Motor neuron (in vitro differentiated cells): ENCODE data around the gene HIF1AN. TPM values are rescaled to one million over a fixed set of nuclear protein-coding genes. Genes with fewer than 3 reads are reported as not detected.

Experiments
- ATAC-seq, 8 experiments: fragments of 200-7000 bp; cut with Tn5 transposase; replicated peaks in 6 of 8; 2 replicates each; pipeline ENCODE4 v1.8.0; 2021; ENCODE audit warnings: mild to moderate bottlenecking in 8 of 8, moderate library complexity in 8 of 8
- H3K27ac ChIP-seq, 2 donors: fragments of 250-450 bp; sonication (Bioruptor Pico); 2 replicates each; pipeline ENCODE4 v1.9.0; 2021; ENCODE audit warnings: antibody characterized with exemption in 2 of 2, mild to moderate bottlenecking in 2 of 2, moderate library complexity in 1 of 2
- H3K4me1 ChIP-seq, 2 donors: fragments of 250-450 bp; sonication (Bioruptor Pico); replicated peaks in 1 of 2; 2 replicates each; pipeline ENCODE4 v1.6.1; 2021; ENCODE audit warnings: antibody characterized with exemption in 2 of 2, mild to moderate bottlenecking in 2 of 2, moderate library complexity in 1 of 2
- H3K4me3 ChIP-seq, 5 donors: fragments of 250-450 bp; sonication (Bioruptor Pico); 2 replicates each; pipeline ENCODE4 v1.9.0; 2021; ENCODE audit warnings: antibody characterized with exemption in 5 of 5, mild to moderate bottlenecking in 5 of 5, moderate library complexity in 4 of 5
- WGBS, 10 experiments: fragments of 450-650 bp; shearing (Covaris generic); methylation state at CpG; one replicate each; pipeline ENCODE4 v1.0.0; 2022; 5-methylcytosine and 5-hydroxymethylcytosine counted together
- in situ Hi-C, 9 experiments: fragments of 400-800 bp; cut with MboI; loops; one replicate each; pipeline ENCODE4 v1.15.0; 2021; ENCODE audit warnings: low sequenced_read_pairs in 9 of 9, low pct_unique_long_range_greater_than_20kb in 2 of 9; ENCODE audit not compliant: unreplicated experiment in 9 of 9
- total RNA-seq, 8 experiments: library from RNA; unstranded; fragments of 300-600 nt; gene quantifications; 2 replicates each; pipeline versions ENCODE4 v1.2.3 to v1.2.4, GENCODE V29; 2022

The HIF1AN gene
- total RNA-seq, 8 experiments from 2014 or later: 7.3 to 23.6 (median 11.9) TPM

- in situ Hi-C loops: loop anchor here in 2 of 9 experiments (25.0 kb wide), 1 partner anchor 187 kb away; the partner anchor contains the start of genes PKD2L1 (in 2 of the 2) and SCD (in 2 of the 2)
- no peak overlapping the region for H3K27ac ChIP-seq
- H3K4me1 ChIP-seq: peaks cover 10 to 16% of the 10 kb centered on the region in 2 donors
- H3K4me3 ChIP-seq: no peak overlapping the region
- 20 to 86% (median 80%) methylated on average over 1 of the region's 6 CpGs; no CpG with 5 or more reads in 7 of the 10 experiments for WGBS, 10 experiments
- no peak for ATAC-seq
Observed at GRCh38 chr10:100524206-100524605, 11.5 kb upstream of the HIF1AN start.

DNA sequence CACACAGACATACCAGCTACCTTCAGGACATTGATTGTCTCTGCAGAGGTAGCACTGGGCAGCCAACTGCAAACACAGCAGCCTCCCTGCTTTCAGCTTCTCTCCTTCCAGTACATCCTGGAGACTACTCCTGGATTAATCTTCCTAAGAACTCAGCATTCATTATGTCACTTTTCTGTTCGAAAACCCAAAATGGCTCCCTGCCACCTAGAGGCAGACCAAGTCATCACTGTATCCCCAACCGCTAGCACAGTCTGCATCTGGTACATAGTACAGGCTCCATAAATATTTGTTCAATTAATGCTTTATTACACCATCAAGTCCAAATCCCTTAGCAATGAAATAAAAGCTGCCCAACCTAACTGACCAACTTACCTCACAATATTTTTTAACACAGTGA, 11.1 kb upstream of the HIF1AN start:
- 75 to 100% (median 95%) methylated on average over 1 to 2 of the region's 2 CpGs; no CpG with 5 or more reads in 6 of the 10 experiments for WGBS, 10 experiments
- no peak overlapping the region for H3K4me3 ChIP-seq
- in situ Hi-C loops: loop anchor here in 2 of 9 experiments (25.0 kb wide), 1 partner anchor 187 kb away; the partner anchor contains the start of genes PKD2L1 (in 2 of the 2) and SCD (in 2 of the 2)
- H3K27ac ChIP-seq: no peak overlapping the region
- no peak for ATAC-seq
- H3K4me1 ChIP-seq: peaks cover 10 to 16% of the 10 kb centered on the region in 2 donors

- peak overlapping the region in 1 of 2 donors; percentile 53 for H3K27ac ChIP-seq
- H3K4me3 ChIP-seq: peak overlapping the region; percentile 70 to 89 (median 77)
- no peak for ATAC-seq
- in situ Hi-C loops: no loop called here
- peaks cover 9 to 16% of the 10 kb centered on the region in 2 donors for H3K4me1 ChIP-seq
- WGBS, 10 experiments: 37 to 87% (median 77%) methylated on average over 3 to 7 of the region's 7 CpGs; no CpG with 5 or more reads in 1 of the 10 experiments
Observed at GRCh38 chr10:100528123-100528886, 7.4 kb upstream of the HIF1AN start.

- ATAC-seq: peak; percentile 12 to 74 (median 48)
- Histone ChIP-seq H3K4me1 (peaks cover 9 to 16% of the 10 kb centered on the region in 2 donors), H3K4me3 (peak overlapping the region; percentile 70 to 89 (median 77)), H3K27ac (peak overlapping the region; percentile 80 to 90)
- in situ Hi-C loops: no loop called here
- 0 to 40% (median 1%) methylated on average over 1 to 7 of the region's 18 CpGs; no CpG with 5 or more reads in 2 of the 10 experiments for WGBS, 10 experiments
Observed at GRCh38 chr10:100528921-100529474, 6.7 kb upstream of the HIF1AN start.

DNA sequence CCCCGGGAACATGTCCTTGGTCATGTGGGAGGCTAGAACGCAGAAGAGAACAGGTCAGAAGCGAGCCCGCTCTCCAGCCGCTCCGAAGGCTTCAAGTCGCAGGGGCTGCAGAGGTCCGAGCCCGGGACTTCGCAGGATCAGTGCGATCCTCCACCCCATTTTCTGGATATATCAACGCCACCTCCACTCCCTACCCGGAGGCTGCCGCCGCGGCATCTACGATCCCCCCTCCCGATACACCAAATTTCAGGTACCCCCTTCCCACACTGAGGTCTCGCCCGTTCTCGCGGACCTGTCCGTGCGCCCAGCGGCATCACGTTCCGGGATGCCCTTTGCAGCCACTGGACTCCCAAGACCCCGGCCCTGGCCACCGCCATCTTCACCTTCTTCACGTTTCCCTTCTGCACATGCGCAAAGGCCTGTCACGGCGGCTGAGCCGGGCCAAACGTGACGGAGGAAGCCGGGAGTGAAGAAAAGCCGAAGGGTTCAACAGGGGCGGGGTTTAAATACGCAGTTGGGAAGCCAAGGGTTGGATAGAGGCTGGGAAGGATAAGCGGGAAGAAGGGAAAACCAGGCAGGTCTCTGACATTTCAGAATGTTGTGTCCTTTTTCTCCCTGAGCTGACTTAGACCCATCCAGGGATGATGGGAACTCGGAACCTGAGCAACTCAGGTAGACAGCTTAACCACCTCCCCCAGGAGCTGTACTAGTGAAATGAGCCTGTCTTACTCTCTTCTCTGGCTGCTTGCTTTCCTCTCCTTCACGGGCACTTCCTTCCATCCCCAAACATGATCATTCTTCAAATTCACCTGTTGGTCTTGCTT, 6.1 kb upstream of the HIF1AN start, which contains the start of gene NDUFB8:
Gene NDUFB8 (minus strand): TSS at position 397 of the 824 bp plus-strand sequence. CDS start 20 bp downstream, at position 377.
- ATAC-seq: peak; percentile 88 to 96 (median 92)
- in situ Hi-C loops: no loop called here
- Histone ChIP-seq H3K27ac (peak within 1 kb of the TSS; percentile 80 to 90), H3K4me3 (peak within 1 kb of the TSS; percentile 70 to 89 (median 77)), H3K4me1 (peaks cover 9 to 16% of the 10 kb centered on the region in 2 donors)
- WGBS, 10 experiments: 0 to 40% (median 0%) methylated on average over 1 to 19 of the region's 43 CpGs; no CpG with 5 or more reads in 3 of the 10 experiments

DNA sequence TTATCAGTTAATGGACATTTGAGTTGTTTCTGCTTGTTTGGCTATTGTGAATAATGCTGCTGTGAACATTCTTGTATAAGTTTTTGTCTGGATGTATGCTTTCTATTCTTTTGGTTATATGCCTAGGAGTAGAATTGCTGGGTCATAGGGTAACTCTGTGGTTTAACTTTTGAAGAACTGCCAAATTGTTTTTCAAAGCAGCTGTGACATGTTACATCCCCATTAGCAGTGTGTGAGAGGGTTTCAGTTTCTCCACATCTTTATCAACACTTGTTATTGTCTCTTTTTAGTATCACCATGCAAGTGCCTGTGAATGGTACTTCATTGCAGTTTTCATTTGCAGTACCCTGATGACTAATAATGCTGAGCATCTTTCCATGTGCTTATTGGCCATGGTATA, 4.0 kb upstream of the HIF1AN start:
- no peak overlapping the region for H3K27ac ChIP-seq
- peaks cover 14 to 20% of the 10 kb centered on the region in 2 donors for H3K4me1 ChIP-seq
- in situ Hi-C loops: no loop called here
- no peak overlapping the region for H3K4me3 ChIP-seq
- no peak for ATAC-seq

DNA sequence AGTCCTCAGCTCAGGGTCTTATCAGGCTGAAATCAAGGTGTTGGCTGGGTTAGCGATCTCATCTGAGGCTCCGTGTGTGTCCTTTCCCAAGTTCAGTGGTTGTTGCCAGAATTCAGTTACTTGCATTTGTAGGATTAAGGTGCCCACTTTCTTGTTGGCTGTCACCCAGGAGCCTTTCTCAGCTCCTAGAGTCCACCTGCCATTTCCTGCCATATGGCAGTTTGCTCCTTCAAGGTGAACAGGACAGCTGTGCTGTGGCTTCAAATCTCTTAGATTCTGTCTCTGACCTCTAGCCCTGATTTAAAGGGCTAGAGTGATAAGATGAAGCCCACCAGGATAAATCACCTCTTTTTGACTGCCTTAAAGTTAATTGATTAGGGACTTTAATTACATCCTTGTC, 1.0 kb upstream of the HIF1AN start:
- in situ Hi-C loops: no loop called here
- Histone ChIP-seq H3K4me1 (peaks cover 11 to 17% of the 10 kb centered on the region in 2 donors), H3K4me3 (no peak overlapping the region), H3K27ac (no peak overlapping the region)
- no peak for ATAC-seq
- WGBS, 10 experiments: 40 to 80% methylated on average over 1 to 2 of the region's 2 CpGs; no CpG with 5 or more reads in 8 of the 10 experiments

- ATAC-seq: peak in 7 of 8 experiments; percentile 6 to 23 (median 11)
- in situ Hi-C loops: no loop called here
- Histone ChIP-seq H3K4me1 (peaks cover 8 to 14% of the 10 kb centered on the region in 2 donors), H3K4me3 (peak overlapping the region; percentile 56 to 95 (median 77)), H3K27ac (no peak overlapping the region)
- WGBS, 10 experiments: 48 to 100% (median 67%) methylated on average over 2 to 4 of the region's 4 CpGs; no CpG with 5 or more reads in 1 of the 10 experiments
Observed at GRCh38 chr10:100535338-100535714, 417 bp upstream of the HIF1AN start.

DNA sequence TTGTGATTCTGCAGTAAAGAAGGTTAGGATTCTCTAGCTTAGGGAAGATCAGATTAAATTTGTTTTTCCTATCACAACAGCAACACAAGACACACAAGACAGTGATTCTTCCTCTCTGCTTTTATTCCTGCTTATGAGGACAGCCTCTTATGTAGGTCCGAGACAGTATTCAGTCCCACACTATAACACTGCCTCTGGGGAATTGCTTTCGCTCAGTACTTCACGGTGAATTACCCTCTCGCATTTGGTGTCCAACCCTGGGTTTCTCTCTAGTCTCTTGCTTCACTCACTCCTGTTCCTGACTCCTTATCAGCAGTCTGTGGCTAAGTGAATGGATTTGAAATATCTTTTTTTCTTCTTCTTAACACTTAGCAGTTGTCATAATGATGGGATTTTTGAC, 1.7 kb downstream of the HIF1AN start:
- ATAC-seq: no peak
- WGBS, 10 experiments: 80 to 100% (median 93%) methylated on average over 1 to 4 of the region's 4 CpGs; no CpG with 5 or more reads in 2 of the 10 experiments
- Histone ChIP-seq H3K27ac (no peak overlapping the region), H3K4me1 (peaks cover 8 to 14% of the 10 kb centered on the region in 2 donors), H3K4me3 (no peak overlapping the region)
- in situ Hi-C loops: no loop called here

DNA sequence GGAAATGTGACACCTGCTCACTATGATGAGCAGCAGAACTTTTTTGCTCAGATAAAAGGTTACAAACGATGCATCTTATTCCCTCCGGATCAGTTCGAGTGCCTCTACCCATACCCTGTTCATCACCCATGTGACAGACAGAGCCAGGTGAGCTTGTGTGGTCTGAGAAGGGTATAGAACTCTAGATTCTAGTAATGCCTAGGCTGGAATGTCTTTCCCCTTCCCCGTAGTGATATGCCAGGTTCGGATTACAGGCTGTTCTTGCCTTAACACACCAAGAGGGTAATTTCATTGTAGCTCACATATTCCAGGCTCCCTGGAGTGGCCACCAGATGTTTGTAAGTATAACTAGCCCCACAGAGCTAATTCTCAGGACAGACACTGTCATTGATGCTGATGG, 9.2 kb downstream of the HIF1AN start:
- ATAC-seq: no peak
- Histone ChIP-seq H3K27ac (no peak overlapping the region), H3K4me3 (no peak overlapping the region), H3K4me1 (no peaks in the 10 kb centered on the region)
- in situ Hi-C loops: no loop called here
- WGBS, 10 experiments: 80 to 100% (median 100%) methylated on average over 1 to 5 of the region's 5 CpGs; no CpG with 5 or more reads in 2 of the 10 experiments

DNA sequence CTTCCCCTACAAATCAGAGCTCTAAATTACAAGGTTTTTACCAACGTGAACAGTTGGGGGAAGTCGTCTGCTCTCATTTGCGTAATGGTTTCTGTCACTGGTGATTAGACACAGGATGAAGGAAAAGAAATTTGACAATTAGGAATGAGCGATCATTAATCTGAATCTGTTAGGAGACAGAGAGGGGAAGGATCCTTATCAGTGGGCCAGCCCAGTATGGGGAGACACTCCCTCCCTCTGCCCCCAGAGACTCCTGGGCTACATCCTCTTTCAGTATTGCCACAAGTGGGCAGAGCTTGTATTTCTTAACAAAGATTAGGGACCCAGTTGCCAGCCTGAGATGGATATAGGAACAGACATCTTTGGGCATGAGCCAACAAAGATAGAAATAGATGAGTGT, 15.5 kb downstream of the HIF1AN start:
- WGBS, 10 experiments: 60 to 100% (median 81%) methylated on average over 1 to 4 of the region's 4 CpGs; no CpG with 5 or more reads in 3 of the 10 experiments
- in situ Hi-C loops: loop anchor here in 4 of 9 experiments (25.0 kb wide), 3 partner anchors 186 to 336 kb away; partner anchors contain the start of gene PAX2 (in 2 of the 4)

DNA sequence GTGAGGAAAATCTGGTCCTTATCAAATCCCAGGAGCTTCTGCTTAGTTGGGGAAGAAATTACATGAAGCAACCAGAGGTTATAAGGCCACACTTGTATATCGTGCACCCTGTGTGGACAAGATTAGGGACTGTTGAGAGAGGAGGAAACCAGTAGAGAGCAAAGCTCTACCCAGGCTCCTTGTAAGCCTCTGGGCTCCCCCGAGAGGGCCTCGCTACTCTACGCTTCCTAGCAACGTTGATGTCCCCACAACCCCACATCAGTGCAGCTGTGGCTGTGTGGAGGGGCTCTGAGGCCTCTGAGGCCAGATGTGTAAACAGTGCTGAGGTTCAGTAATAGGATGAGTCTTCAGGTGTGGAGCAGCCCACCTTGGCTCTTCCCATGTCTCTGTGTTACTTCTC, 16.0 kb downstream of the HIF1AN start:
- no peak for ATAC-seq
- H3K4me1 ChIP-seq: no peaks in the 10 kb centered on the region
- WGBS, 10 experiments: 40 to 100% (median 73%) methylated on average over 1 to 3 of the region's 5 CpGs; no CpG with 5 or more reads in 6 of the 10 experiments
- in situ Hi-C loops: loop anchor here in 4 of 9 experiments (25.0 kb wide), 3 partner anchors 186 to 336 kb away; partner anchors contain the start of gene PAX2 (in 2 of the 4)
- H3K4me3 ChIP-seq: no peak overlapping the region
- no peak overlapping the region for H3K27ac ChIP-seq

More for the DNA sequence above, 15.5 kb downstream of the HIF1AN start:
- Histone ChIP-seq H3K4me3 (no peak overlapping the region), H3K4me1 (no peaks in the 10 kb centered on the region), H3K27ac (no peak overlapping the region)
- ATAC-seq: no peak
